HepG2 (cell line): ENCODE measurements around the gene PACS2. TPM values are rescaled to one million over a fixed set of nuclear protein-coding genes. Genes with fewer than 3 reads are reported as not detected.
A peak's percentile ranks its signal among the peaks of the same experiment; 100 is the strongest.

Source experiments
- DR1 ChIP-seq: sonication (generic); formaldehyde crosslinking; IDR thresholded peaks from 2 replicates; pipeline ENCODE4 v1.8.0; 2021; ENCODE audit warnings: mild to moderate bottlenecking, missing genetic modification reagents, inconsistent platforms
- HIVEP1 ChIP-seq: sonication (generic); formaldehyde crosslinking; IDR thresholded peaks from 2 replicates; pipeline ENCODE4 v1.4.0; 2020; ENCODE audit warnings: mild to moderate bottlenecking, missing genetic modification reagents
- MED13 ChIP-seq: sonication (generic); formaldehyde crosslinking; IDR thresholded peaks from 2 replicates; pipeline ENCODE4 v1.5.0; 2020; ENCODE audit warnings: missing genetic modification reagents
- MEF2D ChIP-seq: sonication (generic); formaldehyde crosslinking; IDR thresholded peaks from 2 replicates; pipeline ENCODE4 v1.5.1; 2020; ENCODE audit warnings: mild to moderate bottlenecking, missing genetic modification reagents
- MYNN ChIP-seq: sonication (generic); formaldehyde crosslinking; IDR thresholded peaks from 2 replicates; pipeline ENCODE4 v1.4.0; 2020; ENCODE audit warnings: mild to moderate bottlenecking, low read depth, missing genetic modification reagents
- SAP130 ChIP-seq: IDR thresholded peaks from 2 replicates; pipeline ENCODE4 v1.6.1; 2016; ENCODE audit warnings: low read depth
- SETDB1 ChIP-seq: sonication (generic); formaldehyde crosslinking; IDR thresholded peaks from 2 replicates; pipeline ENCODE4 v1.5.1; 2020; ENCODE audit warnings: missing genetic modification reagents, mild to moderate bottlenecking, borderline replicate concordance
- ZBTB20 ChIP-seq: sonication (generic); formaldehyde crosslinking; IDR thresholded peaks from 2 replicates; pipeline ENCODE4 v1.8.1; 2023; ENCODE audit warnings: missing genetic modification reagents, low read depth, mild to moderate bottlenecking, borderline replicate concordance
- ZNF230 ChIP-seq: sonication (generic); formaldehyde crosslinking; IDR thresholded peaks from 2 replicates; pipeline ENCODE4 v1.4.0; 2020; ENCODE audit warnings: mild to moderate bottlenecking, missing genetic modification reagents
- ZNF274 ChIP-seq: sonication (generic); formaldehyde crosslinking; IDR thresholded peaks from 2 replicates; pipeline ENCODE4 v1.5.1; 2020; ENCODE audit warnings: mild to moderate bottlenecking, missing genetic modification reagents
- ZNF468 ChIP-seq: sonication (generic); formaldehyde crosslinking; IDR thresholded peaks from 2 replicates; pipeline ENCODE4 v1.8.0; 2022; ENCODE audit warnings: mild to moderate bottlenecking, moderate library complexity, missing genetic modification reagents
- ZNF501 ChIP-seq: sonication (generic); formaldehyde crosslinking; IDR thresholded peaks from 2 replicates; pipeline ENCODE4 v1.5.1; 2020; ENCODE audit warnings: mild to moderate bottlenecking, moderate library complexity, missing genetic modification reagents
- ZNF567 ChIP-seq: sonication (generic); formaldehyde crosslinking; IDR thresholded peaks from 2 replicates; pipeline ENCODE4 v1.8.1; 2023; ENCODE audit warnings: mild to moderate bottlenecking, missing genetic modification reagents, borderline replicate concordance
- ZNF619 ChIP-seq: sonication (generic); formaldehyde crosslinking; IDR thresholded peaks from 2 replicates; pipeline ENCODE4 v1.4.0; 2020; ENCODE audit warnings: mild to moderate bottlenecking, missing genetic modification reagents
- ZNF644 ChIP-seq: IDR thresholded peaks from 2 replicates; pipeline ENCODE4 v1.6.1; 2016; ENCODE audit warnings: low read depth
- ZNF660 ChIP-seq: sonication (generic); formaldehyde crosslinking; IDR thresholded peaks from 2 replicates; pipeline ENCODE4 v1.5.1; 2020; ENCODE audit warnings: mild to moderate bottlenecking, low read depth, missing genetic modification reagents, borderline replicate concordance
- ZNF766 ChIP-seq: sonication (generic); formaldehyde crosslinking; IDR thresholded peaks from 2 replicates; pipeline ENCODE4 v1.5.0; 2020; ENCODE audit warnings: missing genetic modification reagents, borderline replicate concordance
- polyA plus RNA-seq, 8 experiments: library from polyadenylated mRNA; depleted of rRNA in 3 of 8; stranded (reverse) in 7 of 8; unstranded in 1 of 8; fragments of >200 nt; fragmentation: Illumina TruSeq in 4 of 8; extraction: Trizol in 4 of 8; gene quantifications; 2 replicates each; pipeline versions ENCODE4 v1.2.1 to v1.2.3, GENCODE V29; 2011 to 2016; ENCODE audit warnings: low read depth in 4 of 8, missing spikeins in 1 of 8, mixed read lengths in 1 of 8; ENCODE audit not compliant: insufficient read depth in 1 of 8
- total RNA-seq, 5 experiments: library from RNA; depleted of rRNA; stranded (reverse); fragments of >200 nt; fragmentation: Illumina TruSeq; extraction: Trizol; gene quantifications; 2 replicates each; pipeline ENCODE4 v1.2.3, GENCODE V29; 2016; ENCODE audit warnings: low read depth in 1 of 5
- TF ChIP-seq, protein P1 (sequence below): sonication (generic); formaldehyde crosslinking; IDR thresholded peaks from 2 replicates; pipeline ENCODE4 v1.8.0; 2022; ENCODE audit warnings: missing genetic modification reagents, mild to moderate bottlenecking, moderate library complexity, borderline replicate concordance
- TF ChIP-seq, protein P2 (sequence below): IDR thresholded peaks from 2 replicates; pipeline ENCODE4 v1.6.1; 2016; ENCODE audit warnings: low read depth, borderline replicate concordance
- TF ChIP-seq, protein P3 (sequence below): sonication (generic); formaldehyde crosslinking; IDR thresholded peaks from 2 replicates; pipeline ENCODE4 v1.8.0; 2022; ENCODE audit warnings: mild to moderate bottlenecking, missing genetic modification reagents, moderate library complexity
- TF ChIP-seq, protein P4 (sequence below): sonication (generic); formaldehyde crosslinking; IDR thresholded peaks from 2 replicates; pipeline ENCODE4 v1.8.0; 2022; ENCODE audit warnings: low read depth, missing genetic modification reagents
- TF ChIP-seq, protein P5 (sequence below): sonication (generic); formaldehyde crosslinking; IDR thresholded peaks from 2 replicates; pipeline ENCODE4 v1.4.0; 2020; ENCODE audit warnings: mild to moderate bottlenecking, missing genetic modification reagents

PACS2 gene
- total and polyA plus RNA-seq, 2 of the 13 experiments (the other 11 are each of a cell fraction or from before 2014, with no cell fraction given): 23.6 to 27.6 TPM

DNA sequence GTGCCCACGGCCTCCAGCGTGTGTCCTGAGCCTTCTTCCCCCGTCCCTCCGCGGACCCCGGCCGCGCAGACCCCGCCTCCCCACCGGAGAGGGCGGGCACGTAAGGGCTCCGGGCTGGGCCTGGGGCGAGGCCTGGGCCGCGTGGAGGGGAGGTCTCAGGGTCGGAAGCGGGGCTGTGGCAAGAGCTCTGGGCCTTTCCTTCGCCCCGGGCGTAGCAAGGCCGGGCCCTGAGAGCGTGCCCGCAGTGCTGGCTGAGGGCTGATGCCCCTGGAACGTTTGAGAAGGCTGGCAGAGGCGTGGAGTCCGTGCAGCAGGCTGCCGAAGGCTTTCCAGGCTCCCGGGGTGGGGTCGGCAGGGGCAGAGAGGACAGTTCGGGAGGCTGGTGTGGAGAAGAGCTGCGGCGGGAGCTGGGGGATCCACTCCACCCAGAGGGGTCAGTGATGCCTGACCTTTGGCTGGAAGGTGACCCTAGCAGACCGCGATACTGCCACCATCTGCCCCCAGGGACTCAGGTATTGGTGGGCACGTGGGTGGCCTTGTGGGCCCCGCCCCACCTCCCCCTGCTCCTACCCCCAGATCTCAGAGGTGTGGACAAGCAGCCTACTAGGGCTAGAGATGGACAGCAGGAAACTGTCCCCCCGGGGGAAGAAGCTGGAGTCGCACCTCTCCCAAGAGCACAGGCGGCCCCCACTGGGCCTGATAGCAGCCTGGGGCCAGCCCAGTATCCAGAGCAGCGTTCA lies 84.3 kb downstream of the PACS2 start (continued):
- TF ChIP-seq MED13 (CRISPR knock-in tag) (no peak), ZNF274 (CRISPR knock-in tag) (peak; percentile 83; the same call in 1 of the 2 replicates), MYNN (CRISPR knock-in tag) (no peak), SAP130 (CRISPR knock-in tag) (no peak; the same call in 1 of the 2 replicates), HIVEP1 (no peak), ZNF644 (CRISPR knock-in tag) (no peak), ZNF567 (CRISPR knock-in tag) (no peak), ZBTB20 (no peak), ZNF230 (CRISPR knock-in tag) (0 out of 2 replicates have a peak, but pooled peaks have one; percentile 63), ZNF468 (CRISPR knock-in tag) (no peak), ZNF619 (CRISPR knock-in tag) (no peak; the same call in 1 of the 2 replicates), ZNF501 (CRISPR knock-in tag) (peak; percentile 75), ZNF766 (CRISPR knock-in tag) (no peak), MEF2D (CRISPR knock-in tag) (no peak), DR1 (CRISPR knock-in tag) (0 out of 2 replicates have a peak, but pooled peaks have one; percentile 24), ZNF660 (CRISPR knock-in tag) (no peak), SETDB1 (no peak)
- TF ChIP-seq, protein P1, sequence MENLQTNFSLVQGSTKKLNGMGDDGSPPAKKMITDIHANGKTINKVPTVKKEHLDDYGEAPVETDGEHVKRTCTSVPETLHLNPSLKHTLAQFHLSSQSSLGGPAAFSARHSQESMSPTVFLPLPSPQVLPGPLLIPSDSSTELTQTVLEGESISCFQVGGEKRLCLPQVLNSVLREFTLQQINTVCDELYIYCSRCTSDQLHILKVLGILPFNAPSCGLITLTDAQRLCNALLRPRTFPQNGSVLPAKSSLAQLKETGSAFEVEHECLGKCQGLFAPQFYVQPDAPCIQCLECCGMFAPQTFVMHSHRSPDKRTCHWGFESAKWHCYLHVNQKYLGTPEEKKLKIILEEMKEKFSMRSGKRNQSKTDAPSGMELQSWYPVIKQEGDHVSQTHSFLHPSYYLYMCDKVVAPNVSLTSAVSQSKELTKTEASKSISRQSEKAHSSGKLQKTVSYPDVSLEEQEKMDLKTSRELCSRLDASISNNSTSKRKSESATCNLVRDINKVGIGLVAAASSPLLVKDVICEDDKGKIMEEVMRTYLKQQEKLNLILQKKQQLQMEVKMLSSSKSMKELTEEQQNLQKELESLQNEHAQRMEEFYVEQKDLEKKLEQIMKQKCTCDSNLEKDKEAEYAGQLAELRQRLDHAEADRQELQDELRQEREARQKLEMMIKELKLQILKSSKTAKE: 0 out of 2 replicates have a peak, but pooled peaks have one; percentile 11
- TF ChIP-seq, protein P2, sequence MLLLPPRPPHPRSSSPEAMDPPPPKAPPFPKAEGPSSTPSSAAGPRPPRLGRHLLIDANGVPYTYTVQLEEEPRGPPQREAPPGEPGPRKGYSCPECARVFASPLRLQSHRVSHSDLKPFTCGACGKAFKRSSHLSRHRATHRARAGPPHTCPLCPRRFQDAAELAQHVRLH: no peak
- TF ChIP-seq, protein P3, sequence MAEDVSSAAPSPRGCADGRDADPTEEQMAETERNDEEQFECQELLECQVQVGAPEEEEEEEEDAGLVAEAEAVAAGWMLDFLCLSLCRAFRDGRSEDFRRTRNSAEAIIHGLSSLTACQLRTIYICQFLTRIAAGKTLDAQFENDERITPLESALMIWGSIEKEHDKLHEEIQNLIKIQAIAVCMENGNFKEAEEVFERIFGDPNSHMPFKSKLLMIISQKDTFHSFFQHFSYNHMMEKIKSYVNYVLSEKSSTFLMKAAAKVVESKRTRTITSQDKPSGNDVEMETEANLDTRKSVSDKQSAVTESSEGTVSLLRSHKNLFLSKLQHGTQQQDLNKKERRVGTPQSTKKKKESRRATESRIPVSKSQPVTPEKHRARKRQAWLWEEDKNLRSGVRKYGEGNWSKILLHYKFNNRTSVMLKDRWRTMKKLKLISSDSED (CRISPR knock-in tag): no peak
- TF ChIP-seq, protein P4, sequence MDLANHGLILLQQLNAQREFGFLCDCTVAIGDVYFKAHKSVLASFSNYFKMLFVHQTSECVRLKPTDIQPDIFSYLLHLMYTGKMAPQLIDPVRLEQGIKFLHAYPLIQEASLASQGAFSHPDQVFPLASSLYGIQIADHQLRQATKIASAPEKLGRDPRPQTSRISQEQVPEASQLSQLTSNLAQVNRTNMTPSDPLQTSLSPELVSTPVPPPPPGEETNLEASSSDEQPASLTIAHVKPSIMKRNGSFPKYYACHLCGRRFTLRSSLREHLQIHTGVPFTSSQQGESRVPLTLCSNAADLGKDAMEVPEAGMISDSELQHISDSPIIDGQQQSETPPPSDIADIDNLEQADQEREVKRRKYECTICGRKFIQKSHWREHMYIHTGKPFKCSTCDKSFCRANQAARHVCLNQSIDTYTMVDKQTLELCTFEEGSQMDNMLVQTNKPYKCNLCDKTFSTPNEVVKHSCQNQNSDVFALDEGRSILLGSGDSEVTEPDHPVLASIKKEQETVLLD (CRISPR knock-in tag): peak; percentile 76; the same call in 1 of the 2 replicates
- TF ChIP-seq, protein P5, sequence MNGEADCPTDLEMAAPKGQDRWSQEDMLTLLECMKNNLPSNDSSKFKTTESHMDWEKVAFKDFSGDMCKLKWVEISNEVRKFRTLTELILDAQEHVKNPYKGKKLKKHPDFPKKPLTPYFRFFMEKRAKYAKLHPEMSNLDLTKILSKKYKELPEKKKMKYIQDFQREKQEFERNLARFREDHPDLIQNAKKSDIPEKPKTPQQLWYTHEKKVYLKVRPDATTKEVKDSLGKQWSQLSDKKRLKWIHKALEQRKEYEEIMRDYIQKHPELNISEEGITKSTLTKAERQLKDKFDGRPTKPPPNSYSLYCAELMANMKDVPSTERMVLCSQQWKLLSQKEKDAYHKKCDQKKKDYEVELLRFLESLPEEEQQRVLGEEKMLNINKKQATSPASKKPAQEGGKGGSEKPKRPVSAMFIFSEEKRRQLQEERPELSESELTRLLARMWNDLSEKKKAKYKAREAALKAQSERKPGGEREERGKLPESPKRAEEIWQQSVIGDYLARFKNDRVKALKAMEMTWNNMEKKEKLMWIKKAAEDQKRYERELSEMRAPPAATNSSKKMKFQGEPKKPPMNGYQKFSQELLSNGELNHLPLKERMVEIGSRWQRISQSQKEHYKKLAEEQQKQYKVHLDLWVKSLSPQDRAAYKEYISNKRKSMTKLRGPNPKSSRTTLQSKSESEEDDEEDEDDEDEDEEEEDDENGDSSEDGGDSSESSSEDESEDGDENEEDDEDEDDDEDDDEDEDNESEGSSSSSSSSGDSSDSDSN (CRISPR knock-in tag): peak; percentile 93
